IPS DF 6.9 (cell line): ENCODE results near the gene RNF11.
"Not testable (repeated sequence)": the region's sequence is repeated elsewhere in the genome, so short reads cannot be mapped to it uniquely, and the experiment has no call there.

Source experiments
- DNase-seq: peaks from one replicate; pipeline ENCODE4 v3.0.0-alpha.2; 2013; ENCODE audit warnings: low read depth, low spot score
- H3K27ac ChIP-seq: one replicate; pipeline ENCODE4 v1.5.1; 2013; ENCODE audit warnings: low read length, control low read depth
- H3K27me3 ChIP-seq: 2 replicates; pipeline ENCODE4 v1.6.1; 2013; ENCODE audit warnings: mild to moderate bottlenecking, low read length; ENCODE audit not compliant: control insufficient read depth, insufficient read depth
- H3K36me3 ChIP-seq: 2 replicates; pipeline ENCODE4 v1.6.1; 2013; ENCODE audit warnings: low read length; ENCODE audit not compliant: control insufficient read depth, insufficient read depth
- H3K4me1 ChIP-seq: 2 replicates; pipeline ENCODE4 v1.6.1; 2013; ENCODE audit warnings: low read length; ENCODE audit not compliant: control insufficient read depth, insufficient read depth
- H3K4me3 ChIP-seq: 2 replicates; pipeline ENCODE4 v1.5.1; 2013; ENCODE audit warnings: mild to moderate bottlenecking, low read length
- H3K9me3 ChIP-seq: 2 replicates; pipeline ENCODE4 v1.6.1; 2013; ENCODE audit warnings: low read length, inconsistent platforms; ENCODE audit not compliant: control insufficient read depth, insufficient read depth
- WGBS: extraction: QIAGEN DNeasy Blood & Tissue Kit; methylation state at CpG from one replicate; pipeline ENCODE4 v1.1.7; 2013; ENCODE audit warnings: mixed read lengths, missing lambda C conversion rate; ENCODE audit not compliant: insufficient read length, insufficient coverage; 5-methylcytosine and 5-hydroxymethylcytosine counted together

Gene RNF11

DNA sequence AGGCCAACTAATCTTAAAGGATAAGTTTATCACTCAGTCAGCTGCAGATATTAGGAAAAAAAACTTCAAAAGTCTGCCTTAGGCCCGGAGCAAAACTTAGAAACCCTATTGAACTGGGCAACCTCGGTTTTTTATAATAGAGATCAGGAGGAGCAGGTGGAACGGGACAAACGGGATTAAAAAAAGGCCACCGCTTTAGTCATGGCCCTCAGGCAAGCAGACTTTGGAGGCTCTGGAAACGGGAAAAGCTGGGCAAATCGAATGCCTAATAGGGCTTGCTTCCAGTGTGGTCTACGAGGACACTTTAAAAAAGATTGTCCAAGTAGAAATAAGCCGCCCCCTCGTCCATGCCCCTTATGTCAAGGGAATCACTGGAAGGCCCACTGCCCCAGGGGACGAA, 7.6 kb upstream of the RNF11 start:
- H3K27ac ChIP-seq, DNase-seq, H3K4me1 ChIP-seq, H3K27me3 ChIP-seq, H3K36me3 ChIP-seq, H3K9me3 ChIP-seq, H3K4me3 ChIP-seq: not testable (repeated sequence)
- WGBS = no CpG with 5 or more reads among the region's 11 CpGs

DNA sequence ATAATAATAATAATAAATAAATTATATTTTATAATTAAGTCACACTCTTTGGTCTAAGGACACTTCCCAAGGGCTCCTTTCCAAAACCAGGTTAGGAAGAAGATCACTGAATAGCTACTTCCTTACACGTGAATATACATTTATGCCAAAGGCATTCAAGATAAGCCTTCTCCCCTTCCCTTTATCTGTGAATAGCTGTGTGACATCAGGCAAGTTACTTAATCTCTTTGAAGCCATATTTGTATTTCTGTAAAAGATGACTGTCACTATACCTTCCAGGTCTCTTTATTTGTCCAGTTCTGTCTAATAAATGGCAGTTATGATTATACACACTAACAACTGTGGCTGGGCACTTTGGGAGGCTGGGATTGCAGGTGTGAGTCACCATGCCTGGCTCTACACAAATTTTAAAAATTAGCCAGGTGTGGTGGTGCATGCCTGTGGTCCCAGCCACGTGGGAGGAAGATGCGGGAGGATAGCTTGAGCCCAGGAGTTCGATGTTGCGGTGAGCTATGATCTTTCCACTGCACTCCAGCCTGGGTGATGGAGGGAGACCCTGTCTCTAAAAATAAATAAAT, 5.5 kb upstream of the RNF11 start:
- no peaks in the 10 kb centered on the region for H3K36me3 ChIP-seq
- no peak for DNase-seq
- WGBS = no CpG with 5 or more reads among the region's 5 CpGs
- H3K4me1 ChIP-seq = no peaks in the 10 kb centered on the region; the same call in 1 of the 2 replicates
- no peak overlapping the region for H3K4me3 ChIP-seq
- H3K9me3 ChIP-seq = no peaks in the 10 kb centered on the region
- H3K27ac ChIP-seq = no peak overlapping the region
- no peaks in the 10 kb centered on the region for H3K27me3 ChIP-seq

DNA sequence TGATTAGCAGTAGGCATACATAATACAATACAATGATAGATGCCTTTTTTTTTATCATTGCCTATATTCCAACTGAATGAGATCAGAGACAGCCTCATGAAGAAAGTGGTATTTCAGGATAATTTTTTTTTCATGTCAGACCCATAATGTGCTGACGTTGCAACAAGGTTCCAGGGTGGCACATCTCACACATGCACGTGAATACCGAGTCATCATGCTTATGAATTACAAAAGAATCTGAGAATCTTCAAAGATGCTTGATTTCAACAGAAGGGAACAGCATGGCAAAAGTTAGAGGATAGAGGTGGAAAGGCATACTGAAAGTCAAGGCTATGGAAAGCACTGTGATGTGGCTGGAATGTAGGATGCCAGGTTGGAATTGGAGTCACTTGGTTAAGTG, 5.0 kb upstream of the RNF11 start:
- H3K27ac ChIP-seq = no peak overlapping the region
- no peaks in the 10 kb centered on the region; the same call in 1 of the 2 replicates for H3K4me1 ChIP-seq
- no peak for DNase-seq
- no CpG with 5 or more reads among the region's 3 CpGs for WGBS
- H3K9me3 ChIP-seq = no peaks in the 10 kb centered on the region
- H3K4me3 ChIP-seq = no peak overlapping the region
- H3K36me3 ChIP-seq = no peaks in the 10 kb centered on the region
- no peaks in the 10 kb centered on the region for H3K27me3 ChIP-seq

DNA sequence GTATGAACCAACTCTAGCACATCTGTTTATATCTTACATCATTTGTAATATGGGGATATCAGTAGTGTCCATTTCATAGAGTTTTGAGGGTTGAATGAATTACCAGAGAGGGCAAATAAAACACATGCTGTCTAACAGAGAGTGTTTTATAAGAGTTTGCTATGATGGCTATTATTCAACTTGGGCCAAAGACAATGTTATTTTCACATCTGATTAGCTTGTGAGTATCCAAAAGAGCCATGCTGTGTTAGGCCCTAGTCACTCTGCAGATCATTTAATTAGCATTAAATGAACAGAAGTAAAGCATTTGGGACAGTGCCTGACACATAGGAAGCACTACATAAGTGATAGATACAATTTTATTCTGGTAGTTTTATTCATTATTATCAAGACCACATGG, 4.2 kb upstream of the RNF11 start:
- H3K27me3 ChIP-seq = no peaks in the 10 kb centered on the region
- no peaks in the 10 kb centered on the region; the same call in 1 of the 2 replicates for H3K4me1 ChIP-seq
- H3K36me3 ChIP-seq = no peaks in the 10 kb centered on the region
- no peak for DNase-seq
- no peak overlapping the region for H3K4me3 ChIP-seq
- no peak overlapping the region for H3K27ac ChIP-seq
- no peaks in the 10 kb centered on the region for H3K9me3 ChIP-seq

DNA sequence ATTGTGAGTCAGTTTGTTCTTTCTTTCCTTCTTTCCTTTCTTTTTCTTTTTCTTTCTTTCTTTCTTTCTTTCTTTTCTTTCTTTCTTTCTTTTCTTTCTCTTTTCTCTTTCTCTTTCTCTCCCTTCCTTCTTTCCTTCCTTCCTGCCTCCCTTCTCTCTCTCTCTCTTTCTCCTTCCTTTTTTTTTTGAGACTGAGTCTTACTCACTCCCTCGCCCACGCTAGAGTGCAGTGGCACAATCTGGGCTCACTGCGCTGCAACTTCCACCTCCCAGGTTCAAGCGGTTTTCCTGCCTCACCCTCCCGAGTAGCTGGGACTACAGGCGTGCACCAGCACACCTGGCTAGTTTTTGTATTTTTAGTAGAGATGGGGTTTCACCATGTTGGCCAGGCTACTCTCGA, 1.8 kb upstream of the RNF11 start:
- WGBS = no CpG with 5 or more reads among the region's 7 CpGs
- not testable (repeated sequence) for H3K9me3 ChIP-seq, H3K27me3 ChIP-seq, H3K36me3 ChIP-seq, H3K4me3 ChIP-seq, DNase-seq, H3K4me1 ChIP-seq, H3K27ac ChIP-seq

DNA sequence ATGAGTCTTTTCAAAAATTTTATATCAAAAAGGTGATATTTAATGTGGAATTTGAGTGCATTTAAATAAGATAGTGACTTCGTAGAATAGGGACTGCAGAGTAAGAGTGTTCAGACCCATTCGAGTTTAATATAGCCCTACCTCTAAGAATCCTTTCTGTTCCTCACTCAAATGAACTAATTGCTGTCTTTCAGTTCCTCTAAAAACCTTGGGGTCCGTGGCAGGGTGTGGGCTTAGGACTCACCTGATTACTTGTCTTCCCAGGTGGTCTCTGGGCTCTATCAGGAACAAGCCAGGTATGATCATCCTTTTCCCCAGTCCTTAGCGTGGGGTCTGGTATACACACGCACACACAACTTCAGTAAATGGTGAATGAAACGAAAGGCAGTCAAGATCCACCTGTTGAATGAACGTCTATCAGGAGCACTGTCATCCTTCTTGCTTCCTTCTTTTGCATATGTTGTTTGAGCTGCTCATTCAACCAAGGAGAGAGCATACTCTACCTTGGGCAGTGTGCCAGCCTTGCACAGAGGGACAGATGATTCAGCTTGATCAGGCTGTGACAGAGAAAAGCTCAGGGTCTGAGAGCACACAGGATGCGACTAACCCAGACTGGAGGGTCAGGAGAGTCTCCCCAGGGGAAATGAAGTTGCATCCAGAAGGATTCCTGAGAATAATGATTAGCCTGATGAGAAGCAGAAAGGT, 1.2 kb upstream of the RNF11 start:
- Histone ChIP-seq H3K9me3 (no peaks in the 10 kb centered on the region), H3K36me3 (no peaks in the 10 kb centered on the region), H3K4me3 (no peak overlapping the region), H3K4me1 (no peaks in the 10 kb centered on the region; the same call in none of the 2 replicates), H3K27me3 (no peaks in the 10 kb centered on the region), H3K27ac (no peak overlapping the region)
- no peak for DNase-seq
- WGBS = no CpG with 5 or more reads among the region's 8 CpGs

DNA sequence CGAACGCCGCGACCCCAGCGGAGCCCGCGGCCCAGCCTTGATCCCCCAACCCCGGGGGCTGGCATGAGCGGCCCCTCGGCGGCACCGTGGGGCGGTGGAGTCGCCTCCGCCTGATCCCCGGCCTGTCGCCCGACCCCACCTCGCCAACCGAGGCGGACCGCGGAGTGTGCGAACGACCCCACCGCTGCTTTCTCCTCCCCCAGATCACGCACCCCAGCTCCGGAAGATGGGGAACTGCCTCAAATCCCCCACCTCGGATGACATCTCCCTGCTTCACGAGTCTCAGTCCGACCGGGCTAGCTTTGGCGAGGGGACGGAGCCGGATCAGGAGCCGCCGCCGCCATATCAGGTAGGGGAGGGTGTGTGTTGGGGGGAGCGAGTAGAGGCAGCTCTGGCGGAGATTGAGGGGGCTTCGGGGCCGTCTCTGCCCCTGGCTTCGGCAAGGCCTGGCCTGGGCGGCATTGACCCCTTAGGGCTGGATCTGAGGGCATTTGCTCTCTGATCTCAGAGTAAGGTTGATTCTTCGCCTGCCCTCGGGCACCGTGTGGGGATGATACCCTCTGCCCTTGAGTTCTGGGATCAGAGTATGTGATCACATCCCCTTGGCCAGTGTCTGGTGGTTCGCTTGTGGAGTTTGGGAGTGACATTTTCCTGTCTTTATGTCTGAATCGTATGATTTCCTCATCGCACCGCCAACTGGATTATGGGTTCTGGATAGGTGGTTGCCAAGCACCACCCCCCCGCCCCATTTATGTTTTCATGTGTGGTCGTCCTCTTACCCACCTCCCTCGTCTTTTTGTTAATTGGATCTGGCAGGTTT, 668 bp downstream of the RNF11 start:
- H3K4me3 ChIP-seq = peak overlapping the region; percentile 64
- no peaks in the 10 kb centered on the region; the same call in 1 of the 2 replicates for H3K36me3 ChIP-seq
- H3K27me3 ChIP-seq = no peaks in the 10 kb centered on the region
- H3K4me1 ChIP-seq = no peaks in the 10 kb centered on the region; the same call in none of the 2 replicates
- WGBS = no CpG with 5 or more reads among the region's 54 CpGs
- no peak overlapping the region for H3K27ac ChIP-seq
- H3K9me3 ChIP-seq = no peaks in the 10 kb centered on the region
- DNase-seq = no peak

DNA sequence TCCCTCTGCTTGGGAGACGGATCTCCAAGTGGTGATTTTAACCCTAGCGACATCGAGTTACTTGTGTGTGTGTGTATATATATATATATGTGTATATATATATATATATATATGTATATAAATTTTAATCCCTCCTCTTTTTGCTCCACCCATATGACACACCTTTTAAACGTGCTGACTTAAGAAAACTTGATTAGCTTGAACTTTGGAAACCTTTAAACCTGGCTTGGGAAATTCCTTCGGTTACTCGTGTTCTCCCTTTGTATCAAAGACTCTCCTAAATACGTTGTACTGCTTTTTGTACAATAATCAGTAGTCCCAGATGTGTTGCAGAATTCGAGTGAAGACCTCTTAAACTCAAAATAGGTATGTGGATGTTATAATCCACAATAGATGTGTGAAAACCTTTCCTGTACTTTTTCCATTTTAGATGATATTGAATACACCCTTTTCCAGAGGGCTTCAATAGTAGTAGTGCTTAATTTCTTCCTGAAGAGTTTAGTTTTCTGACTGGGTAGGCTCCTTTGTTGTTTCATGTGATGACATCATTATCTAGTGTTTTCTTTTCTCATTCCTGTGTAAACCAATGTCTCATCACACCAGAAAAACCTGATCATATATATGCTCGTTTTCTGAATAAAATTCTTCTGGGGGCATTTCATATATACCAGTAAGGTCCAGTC, 1.4 kb downstream of the RNF11 start:
- Histone ChIP-seq H3K4me3 (peak overlapping the region; percentile 64; the same call in 1 of the 2 replicates), H3K36me3 (no peaks in the 10 kb centered on the region; the same call in 1 of the 2 replicates), H3K9me3 (no peaks in the 10 kb centered on the region), H3K27ac (no peak overlapping the region), H3K27me3 (no peaks in the 10 kb centered on the region), H3K4me1 (no peaks in the 10 kb centered on the region; the same call in none of the 2 replicates)
- WGBS = no CpG with 5 or more reads among the region's 9 CpGs
- DNase-seq = no peak

DNA sequence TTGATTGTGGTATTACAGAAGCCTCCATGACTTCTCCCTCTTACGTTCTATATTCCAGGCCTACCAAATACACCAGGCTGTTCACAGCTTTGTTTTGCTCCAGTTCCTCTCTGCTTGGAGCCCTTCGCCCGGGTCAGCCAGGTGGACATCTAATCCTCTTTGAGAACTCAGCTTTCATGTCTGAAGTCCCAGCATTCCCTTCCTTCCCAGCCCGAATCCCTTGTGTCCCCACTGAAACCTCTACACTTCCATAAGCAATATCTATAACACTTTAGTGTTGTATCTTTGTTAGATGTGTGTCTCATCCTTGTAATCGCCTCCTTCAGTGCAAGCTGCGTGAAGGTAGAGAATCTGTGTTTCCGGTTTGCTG, 1.9 kb downstream of the RNF11 start:
- Histone ChIP-seq H3K27ac (no peak overlapping the region), H3K4me1 (no peaks in the 10 kb centered on the region; the same call in none of the 2 replicates), H3K4me3 (no peak overlapping the region), H3K9me3 (no peaks in the 10 kb centered on the region), H3K27me3 (no peaks in the 10 kb centered on the region), H3K36me3 (no peaks in the 10 kb centered on the region; the same call in 1 of the 2 replicates)
- no peak for DNase-seq
- no CpG with 5 or more reads among the region's 7 CpGs for WGBS

DNA sequence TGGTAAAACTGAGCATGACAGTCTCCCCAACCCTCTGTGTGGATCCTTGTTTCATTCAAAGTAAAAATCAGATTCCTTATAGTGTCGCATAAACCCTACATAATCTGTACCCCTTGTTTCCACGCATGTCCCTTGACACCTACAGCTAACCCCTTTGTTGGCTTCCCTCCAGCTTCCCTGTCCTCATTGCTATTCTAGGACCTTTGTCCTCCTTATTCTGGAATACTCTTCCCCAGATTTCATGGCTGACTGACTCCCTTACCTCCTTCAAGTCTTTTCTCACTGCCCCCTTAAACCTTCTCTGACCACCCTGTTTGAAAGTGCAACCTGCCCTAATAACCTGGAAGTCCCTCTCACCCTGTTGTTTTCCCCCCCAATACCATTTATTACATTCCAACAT, 4.0 kb downstream of the RNF11 start:
- no peaks in the 10 kb centered on the region for H3K27me3 ChIP-seq
- H3K4me3 ChIP-seq = no peak overlapping the region
- no CpG with 5 or more reads among the region's 2 CpGs for WGBS
- no peak overlapping the region for H3K27ac ChIP-seq
- H3K4me1 ChIP-seq = no peaks in the 10 kb centered on the region; the same call in none of the 2 replicates
- H3K9me3 ChIP-seq = no peaks in the 10 kb centered on the region
- DNase-seq = no peak
- no peaks in the 10 kb centered on the region; the same call in 1 of the 2 replicates for H3K36me3 ChIP-seq
